Kidney (tissue), 14 donors: ENCODE results near the gene RNF152. TPM values are rescaled to one million over a fixed set of nuclear protein-coding genes. Genes with fewer than 3 reads are reported as not detected.

ENCODE experiments used
- DNase-seq, 5 donors: peaks; one replicate each; pipeline ENCODE4 v3.0.0-alpha.2; 2013 to 2020
- FAIRE-seq: peaks from 2 replicates; lab custom pipeline; 2012; peaks lifted over from hg19 to GRCh38; lab: Jason Lieb, UNC
- H3K27ac ChIP-seq, 2 donors: one replicate each; pipeline ENCODE4 v1.7.0; 2013; ENCODE audit warnings: low read depth in 2 of 2, low read length in 2 of 2, inconsistent platforms in 1 of 2
- H3K27me3 ChIP-seq: one replicate; pipeline ENCODE4 v1.7.1; 2013; ENCODE audit warnings: low read length, inconsistent platforms; ENCODE audit not compliant: control insufficient read depth, insufficient read depth
- H3K36me3 ChIP-seq, 3 donors: one replicate each; pipeline versions ENCODE4 v1.7.0 to v1.7.1; 2013; ENCODE audit warnings: low read length in 3 of 3, control low read depth in 1 of 3, inconsistent platforms in 1 of 3; ENCODE audit not compliant: insufficient read depth in 3 of 3, control insufficient read depth in 2 of 3
- H3K4me1 ChIP-seq, 3 donors: one replicate each; pipeline versions ENCODE4 v1.7.0 to v1.7.1; 2013; ENCODE audit warnings: low read length in 3 of 3, inconsistent platforms in 1 of 3, low read depth in 1 of 3; ENCODE audit not compliant: control insufficient read depth in 2 of 3, insufficient read depth in 2 of 3
- H3K4me3 ChIP-seq, 3 donors: one replicate each; pipeline versions ENCODE4 v1.7.0 to v1.8.1; 2013; ENCODE audit warnings: low read length in 3 of 3, control low read depth in 1 of 3, inconsistent platforms in 1 of 3
- H3K9ac ChIP-seq, 3 donors: one replicate each; pipeline versions ENCODE4 v1.7.0 to v1.7.1; 2013; ENCODE audit warnings: low read length in 3 of 3, control low read depth in 1 of 3, inconsistent platforms in 1 of 3
- H3K9me3 ChIP-seq, 3 donors: one replicate each; pipeline versions ENCODE4 v1.7.0 to v1.7.1; 2013; ENCODE audit warnings: low read length in 3 of 3, control low read depth in 1 of 3, inconsistent platforms in 1 of 3; ENCODE audit not compliant: control insufficient read depth in 2 of 3, insufficient read depth in 1 of 3
- intact Hi-C: fragments of 100-400 bp; cut with DNase I; formaldehyde crosslinking; loops from one replicate; pipeline ENCODE4 v1.11.1; 2022
- polyA plus RNA-seq: library from polyadenylated mRNA; stranded (reverse); fragments of 350-450 nt; fragmentation: Illumina TruSeq; extraction: RNeasy Lipid Tissue Mini Kit (QIAGEN cat#74804); gene quantifications from one replicate; pipeline ENCODE4 v1.2.3, GENCODE V29; 2014; ENCODE audit warnings: low read depth, low replicate concordance; ENCODE audit not compliant: insufficient read depth
- total RNA-seq: library from RNA; stranded (reverse); fragmentation: NEBNext Ultra II Directional; extraction: Animal tissue kit (Norgen Biotek cat#: 25700); gene quantifications from one replicate; pipeline ENCODE4 v1.2.1, GENCODE V29; 2021
- TF ChIP-seq, protein P1 (sequence below): IDR thresholded peaks from 3 replicates; pipeline ENCODE4 v1.5.1; 2012; ENCODE audit warnings: mild to moderate bottlenecking, moderate library complexity, borderline replicate concordance; ENCODE audit not compliant: insufficient read depth; ENCODE audit errors: extremely low read depth
- donor health status: control.
- donor health status: control.
- donor health status: control.
- donor health status: control.
- donor health status: control.
- donor health status: DM: yes; HTN: yes; CAD: no.
- donor health status: Normal renal cell carcinoma (clear cell type).

The RNF152 gene
- total and polyA plus RNA-seq, 2 donors from 2014 or later: 37.6 to 45.0 TPM

DNA sequence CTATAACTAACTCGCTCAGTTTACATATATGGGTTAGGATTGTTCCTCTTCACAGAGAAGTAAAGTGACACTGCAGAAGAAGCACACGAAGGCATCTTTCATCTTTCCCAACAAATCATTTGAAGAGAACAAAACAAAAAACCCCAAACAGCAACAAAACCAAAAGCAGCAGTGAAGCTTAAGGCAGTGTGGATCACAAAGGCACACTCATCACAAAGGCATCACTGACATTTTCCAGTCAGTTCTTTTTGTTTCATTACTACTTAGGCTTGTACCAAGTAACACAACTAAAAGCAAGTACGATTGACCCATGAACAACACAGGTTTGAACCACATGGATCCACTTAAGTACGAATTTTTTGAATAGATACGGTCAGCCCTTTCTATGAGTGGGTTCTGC is 75.7 kb downstream of the RNF152 start:
- TF ChIP-seq, protein P1, sequence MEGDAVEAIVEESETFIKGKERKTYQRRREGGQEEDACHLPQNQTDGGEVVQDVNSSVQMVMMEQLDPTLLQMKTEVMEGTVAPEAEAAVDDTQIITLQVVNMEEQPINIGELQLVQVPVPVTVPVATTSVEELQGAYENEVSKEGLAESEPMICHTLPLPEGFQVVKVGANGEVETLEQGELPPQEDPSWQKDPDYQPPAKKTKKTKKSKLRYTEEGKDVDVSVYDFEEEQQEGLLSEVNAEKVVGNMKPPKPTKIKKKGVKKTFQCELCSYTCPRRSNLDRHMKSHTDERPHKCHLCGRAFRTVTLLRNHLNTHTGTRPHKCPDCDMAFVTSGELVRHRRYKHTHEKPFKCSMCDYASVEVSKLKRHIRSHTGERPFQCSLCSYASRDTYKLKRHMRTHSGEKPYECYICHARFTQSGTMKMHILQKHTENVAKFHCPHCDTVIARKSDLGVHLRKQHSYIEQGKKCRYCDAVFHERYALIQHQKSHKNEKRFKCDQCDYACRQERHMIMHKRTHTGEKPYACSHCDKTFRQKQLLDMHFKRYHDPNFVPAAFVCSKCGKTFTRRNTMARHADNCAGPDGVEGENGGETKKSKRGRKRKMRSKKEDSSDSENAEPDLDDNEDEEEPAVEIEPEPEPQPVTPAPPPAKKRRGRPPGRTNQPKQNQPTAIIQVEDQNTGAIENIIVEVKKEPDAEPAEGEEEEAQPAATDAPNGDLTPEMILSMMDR: no peak
- no peak for DNase-seq

GRCh38 chr18:61815885-61816470 is 76.8 kb downstream of the RNF152 start:
- H3K4me3 ChIP-seq: no peak overlapping the region
- TF ChIP-seq, protein P1: no peak
- intact Hi-C loops: no loop called here
- H3K27ac ChIP-seq: no peak overlapping the region
- DNase-seq: no peak
- no peaks in the 10 kb centered on the region for H3K27me3 ChIP-seq
- no peak for FAIRE-seq
- H3K36me3 ChIP-seq: peaks cover 0 to 30% (median 5%) of the 10 kb centered on the region in 3 donors
- H3K4me1 ChIP-seq: peaks cover 0 to 5% (median 4%) of the 10 kb centered on the region in 3 donors
- no peaks in the 10 kb centered on the region for H3K9me3 ChIP-seq
- H3K9ac ChIP-seq: no peak overlapping the region

More for the DNA sequence above, 75.7 kb downstream of the RNF152 start:
- Histone ChIP-seq H3K9ac (no peak overlapping the region), H3K27ac (no peak overlapping the region), H3K36me3 (peaks cover 0 to 37% (median 7%) of the 10 kb centered on the region in 3 donors), H3K27me3 (no peaks in the 10 kb centered on the region), H3K9me3 (no peaks in the 10 kb centered on the region), H3K4me3 (no peak overlapping the region), H3K4me1 (peaks cover 0 to 5% (median 2%) of the 10 kb centered on the region in 3 donors)
- no peak for FAIRE-seq
- intact Hi-C loops: no loop called here

DNA sequence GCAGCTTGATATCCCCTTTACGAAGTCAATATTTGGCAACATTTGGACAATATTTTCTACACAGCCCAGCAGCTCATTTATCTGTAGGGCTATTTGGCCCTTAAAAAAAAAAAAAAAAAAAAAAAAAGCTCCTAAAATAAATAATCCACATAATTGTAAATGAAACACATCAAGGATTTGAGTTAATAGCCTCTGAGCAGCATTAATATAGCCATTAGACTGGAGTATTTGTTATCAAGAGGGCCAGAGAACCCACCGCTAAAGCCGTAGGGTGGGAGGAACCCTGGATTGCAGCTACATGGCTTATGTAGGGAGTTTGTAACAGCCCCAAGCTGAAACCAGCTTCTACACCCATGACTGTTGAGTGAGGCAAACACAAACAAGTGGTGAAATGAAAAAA is 84.5 kb downstream of the RNF152 start:
- Histone ChIP-seq H3K4me1 (peaks cover 0 to 6% (median under 1%) of the 10 kb centered on the region in 3 donors), H3K9me3 (no peaks in the 10 kb centered on the region), H3K36me3 (no peaks in the 10 kb centered on the region), H3K9ac (no peak overlapping the region), H3K4me3 (no peak overlapping the region), H3K27ac (no peak overlapping the region), H3K27me3 (no peaks in the 10 kb centered on the region)
- no peak for DNase-seq
- TF ChIP-seq, protein P1: no peak
- FAIRE-seq: no peak
- intact Hi-C loops: no loop called here
